OCI-LY3 (cell line): Measurements from ENCODE around the gene ANKRD65.

Experiments used
- EZH2phosphoT487 ChIP-seq: fragments of 200-600 bp; shearing (Covaris generic); IDR thresholded peaks from 2 replicates; pipeline ENCODE4 v1.6.1; 2018; ENCODE audit warnings: antibody characterized with exemption, mixed run types, low read depth
- TF ChIP-seq, protein P1 (sequence below): fragments of 200-600, 300-600 bp; sonication (generic); IDR thresholded peaks from 2 replicates; pipeline ENCODE4 v1.5.1; 2014; ENCODE audit warnings: antibody characterized with exemption, low read length, low read depth

DNA sequence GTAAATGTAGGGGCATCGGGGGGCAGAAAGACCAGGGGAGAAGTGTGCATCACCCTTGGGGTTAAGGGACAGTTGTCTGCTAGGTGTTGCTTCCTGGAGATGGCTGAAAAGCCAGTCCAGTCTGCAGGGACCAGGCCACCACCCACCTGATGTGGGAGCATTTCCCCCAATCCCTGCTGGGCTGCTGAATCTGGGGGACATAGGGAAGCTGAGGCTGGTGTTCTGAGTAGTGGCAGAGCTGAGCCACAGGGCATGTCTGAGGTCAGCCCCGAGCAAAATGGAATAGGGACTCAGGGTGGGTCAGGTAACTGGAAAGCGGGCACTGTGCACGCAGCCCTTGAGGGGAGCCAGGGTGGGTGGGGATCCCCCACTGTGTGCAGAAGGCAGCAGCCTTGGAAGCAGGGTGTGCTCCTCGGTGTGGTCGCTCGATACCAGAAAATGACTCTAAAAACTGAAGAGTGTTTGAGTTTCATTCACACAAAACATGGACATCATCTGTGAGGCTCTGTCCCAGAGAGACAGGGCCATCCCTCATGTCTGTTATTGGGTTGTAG lies 19.5 kb downstream of the ANKRD65 start:
- TF ChIP-seq, protein P1, sequence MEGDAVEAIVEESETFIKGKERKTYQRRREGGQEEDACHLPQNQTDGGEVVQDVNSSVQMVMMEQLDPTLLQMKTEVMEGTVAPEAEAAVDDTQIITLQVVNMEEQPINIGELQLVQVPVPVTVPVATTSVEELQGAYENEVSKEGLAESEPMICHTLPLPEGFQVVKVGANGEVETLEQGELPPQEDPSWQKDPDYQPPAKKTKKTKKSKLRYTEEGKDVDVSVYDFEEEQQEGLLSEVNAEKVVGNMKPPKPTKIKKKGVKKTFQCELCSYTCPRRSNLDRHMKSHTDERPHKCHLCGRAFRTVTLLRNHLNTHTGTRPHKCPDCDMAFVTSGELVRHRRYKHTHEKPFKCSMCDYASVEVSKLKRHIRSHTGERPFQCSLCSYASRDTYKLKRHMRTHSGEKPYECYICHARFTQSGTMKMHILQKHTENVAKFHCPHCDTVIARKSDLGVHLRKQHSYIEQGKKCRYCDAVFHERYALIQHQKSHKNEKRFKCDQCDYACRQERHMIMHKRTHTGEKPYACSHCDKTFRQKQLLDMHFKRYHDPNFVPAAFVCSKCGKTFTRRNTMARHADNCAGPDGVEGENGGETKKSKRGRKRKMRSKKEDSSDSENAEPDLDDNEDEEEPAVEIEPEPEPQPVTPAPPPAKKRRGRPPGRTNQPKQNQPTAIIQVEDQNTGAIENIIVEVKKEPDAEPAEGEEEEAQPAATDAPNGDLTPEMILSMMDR: no peak
- no peak for TF ChIP-seq EZH2phosphoT487
